NCI-H187 treated with DMSO at 0.1 percent for 48 hours (cell line): Measurements from ENCODE around the gene DDAH1.

Experiments used
- DNase-seq: peaks from one replicate; lab custom pipeline; 2025; lab: John Stamatoyannopoulos, UW

DDAH1 gene

GRCh38 chr1:85303440-85304162 lies 161.4 kb downstream of the DDAH1 start:
- DNase-seq, result no peak

- DNase-seq, result no peak
These were observed 164.8 kb downstream of the DDAH1 start for GRCh38 chr1:85300140-85300539.

GRCh38 chr1:85297855-85298629 lies 166.9 kb downstream of the DDAH1 start:
- no peak for DNase-seq

- DNase-seq, result no peak
These were observed 167.5 kb downstream of the DDAH1 start for GRCh38 chr1:85297538-85297854.

- no peak for DNase-seq
These were observed 168.0 kb downstream of the DDAH1 start for GRCh38 chr1:85296980-85297379.

- DNase-seq, result no peak
These were observed 169.3 kb downstream of the DDAH1 start for GRCh38 chr1:85295654-85296053.

GRCh38 chr1:85295006-85295431 lies 169.9 kb downstream of the DDAH1 start:
- no peak for DNase-seq

- no peak for DNase-seq
These were observed 174.1 kb downstream of the DDAH1 start for GRCh38 chr1:85290826-85291225.

- no peak for DNase-seq
These were observed 175.1 kb downstream of the DDAH1 start for GRCh38 chr1:85289848-85290335.

- DNase-seq, result no peak
These were observed 175.6 kb downstream of the DDAH1 start for GRCh38 chr1:85289207-85289847.

GRCh38 chr1:85284202-85284601 lies 180.8 kb downstream of the DDAH1 start:
- DNase-seq, result no peak

GRCh38 chr1:85283475-85284199 lies 181.3 kb downstream of the DDAH1 start:
- no peak for DNase-seq

- no peak for DNase-seq
These were observed 182.5 kb downstream of the DDAH1 start for GRCh38 chr1:85282424-85282823.

GRCh38 chr1:85280636-85281035 lies 184.3 kb downstream of the DDAH1 start:
- DNase-seq, result no peak

GRCh38 chr1:85279458-85280080 lies 185.4 kb downstream of the DDAH1 start:
- DNase-seq, result no peak

GRCh38 chr1:85278853-85279314 lies 186.1 kb downstream of the DDAH1 start:
- no peak for DNase-seq

- no peak for DNase-seq
These were observed 187.2 kb downstream of the DDAH1 start for GRCh38 chr1:85277802-85278201.

GRCh38 chr1:85276978-85277639 lies 187.8 kb downstream of the DDAH1 start:
- DNase-seq, result no peak

- DNase-seq, result peak; percentile 84
These were observed 188.6 kb downstream of the DDAH1 start, which contains the start of gene BCL10 for GRCh38 chr1:85276215-85276977. Gene BCL10, minus strand, starts transcription at chr1:85276632. Its CDS starts 280 bp downstream, at chr1:85276352.

GRCh38 chr1:85275701-85276214 lies 189.2 kb downstream of the DDAH1 start:
- no peak for DNase-seq
